Large intestine (tissue), 3 donors: ENCODE measurements around the gene CUX1. TPM values are rescaled to one million over a fixed set of nuclear protein-coding genes. Genes with fewer than 3 reads are reported as not detected.

Experiments
- DNase-seq, 2 donors: peaks; one replicate each; pipeline versions ENCODE4 v3.0.0 to v3.0.0-alpha.2; 2013
- H3K27ac ChIP-seq: one replicate; pipeline ENCODE4 v1.5.1; 2013; ENCODE audit warnings: low read length
- H3K27me3 ChIP-seq: 2 replicates; pipeline ENCODE4 v1.6.1; 2013; ENCODE audit warnings: low read length; ENCODE audit not compliant: control insufficient read depth, insufficient read depth
- H3K36me3 ChIP-seq: 2 replicates; pipeline ENCODE4 v1.6.1; 2013; ENCODE audit warnings: low read length; ENCODE audit not compliant: control insufficient read depth, insufficient read depth
- H3K4me1 ChIP-seq: one replicate; pipeline ENCODE4 v1.6.1; 2013; ENCODE audit warnings: low read length; ENCODE audit not compliant: control insufficient read depth, insufficient read depth
- H3K4me3 ChIP-seq: one replicate; pipeline ENCODE4 v1.5.1; 2013; ENCODE audit warnings: low read length
- H3K9me3 ChIP-seq: one replicate; pipeline ENCODE4 v1.6.1; 2013; ENCODE audit warnings: mild to moderate bottlenecking, low read depth, low read length, moderate library complexity; ENCODE audit not compliant: control insufficient read depth
- WGBS: methylation state at CpG from one replicate; pipeline ENCODE4 v1.1.5; 2013; ENCODE audit warnings: low lambda C conversion rate; ENCODE audit not compliant: insufficient coverage; 5-methylcytosine and 5-hydroxymethylcytosine counted together
- polyA plus RNA-seq: library from polyadenylated mRNA; unstranded; fragments of 120-200 nt; gene quantifications from one replicate; pipeline ENCODE4 v1.2.1, GENCODE V29; 2013

Gene CUX1
- polyA plus RNA-seq, 1 donor: 72.9 TPM

DNA sequence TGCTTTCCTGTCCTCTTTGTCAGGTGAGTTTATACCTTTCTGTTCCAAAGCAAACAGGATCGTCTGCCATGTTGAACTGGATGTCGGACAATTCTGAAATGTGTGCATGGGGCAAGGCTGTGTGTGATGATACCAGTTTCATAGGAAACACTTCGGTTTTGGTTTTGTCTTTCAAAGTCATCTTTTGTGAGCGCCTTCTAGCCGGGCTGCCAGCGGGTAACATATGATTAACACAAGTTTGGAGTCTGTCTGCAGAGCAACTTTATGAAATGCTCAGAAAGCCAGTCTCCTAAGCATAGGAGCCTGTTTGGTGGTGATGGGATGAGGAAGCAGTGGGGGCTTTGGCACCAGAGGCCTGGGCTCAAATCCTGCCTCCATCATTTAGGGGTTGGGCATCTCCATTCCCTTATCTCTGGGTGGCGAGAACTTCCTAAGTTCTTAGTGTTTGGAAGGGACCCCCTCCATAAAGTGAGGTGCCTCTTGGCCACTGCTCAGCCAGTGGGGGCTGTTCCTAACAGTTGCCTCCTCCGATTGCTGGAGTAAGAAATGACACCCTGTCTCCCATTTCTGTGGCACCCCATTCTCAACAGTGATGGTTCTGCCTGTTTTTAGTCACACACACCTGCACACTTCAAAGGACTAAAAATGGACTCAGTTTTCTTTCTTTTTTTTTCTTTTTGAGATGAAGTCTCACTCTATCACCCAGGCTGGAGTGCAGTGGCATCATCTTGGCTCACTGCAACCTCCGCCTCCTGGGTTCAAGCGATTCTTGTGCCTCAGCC lies 36.8 kb downstream of the CUX1 start:
- H3K4me1 ChIP-seq: no peaks in the 10 kb centered on the region
- H3K4me3 ChIP-seq: no peak overlapping the region
- H3K9me3 ChIP-seq: no peaks in the 10 kb centered on the region
- 100% methylated on average over 2 of the region's 10 CpGs for WGBS
- no peak overlapping the region for H3K27ac ChIP-seq
- H3K36me3 ChIP-seq: no peaks in the 10 kb centered on the region
- no peaks in the 10 kb centered on the region for H3K27me3 ChIP-seq
- no peak for DNase-seq

DNA sequence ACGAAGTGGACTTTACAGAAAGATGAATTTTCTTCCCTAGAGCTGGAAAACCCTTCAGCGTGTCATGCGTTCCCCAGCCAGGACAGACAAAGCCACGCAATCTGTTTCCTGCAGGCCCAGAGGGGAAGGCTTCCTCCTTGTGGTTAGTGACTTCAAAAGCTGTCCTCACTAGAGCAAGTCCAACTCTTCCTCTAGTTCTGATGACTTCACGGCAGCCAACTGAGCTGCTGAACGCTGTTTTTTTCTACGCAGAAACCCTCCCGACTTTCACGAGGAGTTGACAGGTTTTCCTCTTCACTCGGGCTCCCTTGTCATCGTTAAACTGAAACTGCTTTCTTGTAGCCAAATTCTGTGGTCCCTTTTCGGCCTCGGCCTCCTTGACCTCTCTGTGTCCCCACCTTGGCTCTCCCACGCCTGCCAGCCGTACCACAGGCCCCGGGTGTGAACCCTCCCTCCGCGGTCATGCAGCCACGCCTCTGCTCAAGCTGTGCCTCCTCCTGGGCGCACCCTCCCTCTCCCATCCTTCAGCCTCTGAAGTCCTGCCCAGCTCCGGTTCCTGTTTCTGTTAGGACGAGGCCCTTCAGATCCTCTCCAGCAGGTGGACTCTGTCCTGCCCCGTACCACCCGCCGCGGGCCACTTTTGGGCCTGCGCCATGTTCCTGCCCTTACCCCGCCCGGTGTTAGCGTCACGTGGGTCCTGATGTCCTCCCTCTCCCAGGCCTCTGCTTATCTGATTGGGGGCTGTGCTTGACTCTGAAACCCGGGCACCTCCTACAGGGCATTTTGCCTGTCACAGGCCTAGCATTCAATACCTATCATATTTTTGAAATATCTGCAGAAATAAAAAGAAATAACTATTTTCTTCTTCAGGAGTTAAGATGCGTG lies 39.3 kb downstream of the CUX1 start:
- no CpG with 5 or more reads among the region's 33 CpGs for WGBS
- Histone ChIP-seq H3K36me3 (no peaks in the 10 kb centered on the region), H3K27ac (peak overlapping the region; percentile 69), H3K4me1 (no peaks in the 10 kb centered on the region), H3K9me3 (no peaks in the 10 kb centered on the region), H3K27me3 (no peaks in the 10 kb centered on the region), H3K4me3 (peak overlapping the region; percentile 8)
- DNase-seq: peak; percentile 81 to 88

DNA sequence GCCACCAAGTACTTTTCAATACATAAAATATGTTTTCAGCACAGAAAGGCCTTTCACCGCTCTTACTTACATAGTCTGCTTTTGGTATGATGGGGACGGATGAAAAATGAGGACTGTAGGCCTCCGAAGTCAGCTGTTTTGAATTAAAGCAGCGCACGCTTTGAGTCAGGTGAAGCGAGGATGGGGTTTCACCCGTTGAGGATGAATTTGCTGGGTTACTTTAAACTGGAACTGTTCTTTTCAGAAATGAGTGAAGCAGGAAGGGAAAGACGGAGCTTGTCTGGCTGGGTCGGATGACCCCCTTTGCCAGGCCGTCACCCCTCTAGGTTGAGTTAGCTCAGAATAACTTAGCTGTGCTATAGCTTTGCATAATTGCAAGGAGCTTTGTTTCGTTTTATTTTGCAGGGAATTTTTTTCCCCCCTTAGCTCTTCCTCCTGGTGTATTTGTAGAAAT lies 40.0 kb downstream of the CUX1 start:
- no peak overlapping the region for H3K4me3 ChIP-seq
- no peak for DNase-seq
- H3K9me3 ChIP-seq: no peaks in the 10 kb centered on the region
- peaks cover 2% of the 10 kb centered on the region for H3K36me3 ChIP-seq
- H3K4me1 ChIP-seq: no peaks in the 10 kb centered on the region
- WGBS: 100% methylated on average over 2 of the region's 11 CpGs
- peak overlapping the region; percentile 69 for H3K27ac ChIP-seq
- no peaks in the 10 kb centered on the region for H3K27me3 ChIP-seq

DNA sequence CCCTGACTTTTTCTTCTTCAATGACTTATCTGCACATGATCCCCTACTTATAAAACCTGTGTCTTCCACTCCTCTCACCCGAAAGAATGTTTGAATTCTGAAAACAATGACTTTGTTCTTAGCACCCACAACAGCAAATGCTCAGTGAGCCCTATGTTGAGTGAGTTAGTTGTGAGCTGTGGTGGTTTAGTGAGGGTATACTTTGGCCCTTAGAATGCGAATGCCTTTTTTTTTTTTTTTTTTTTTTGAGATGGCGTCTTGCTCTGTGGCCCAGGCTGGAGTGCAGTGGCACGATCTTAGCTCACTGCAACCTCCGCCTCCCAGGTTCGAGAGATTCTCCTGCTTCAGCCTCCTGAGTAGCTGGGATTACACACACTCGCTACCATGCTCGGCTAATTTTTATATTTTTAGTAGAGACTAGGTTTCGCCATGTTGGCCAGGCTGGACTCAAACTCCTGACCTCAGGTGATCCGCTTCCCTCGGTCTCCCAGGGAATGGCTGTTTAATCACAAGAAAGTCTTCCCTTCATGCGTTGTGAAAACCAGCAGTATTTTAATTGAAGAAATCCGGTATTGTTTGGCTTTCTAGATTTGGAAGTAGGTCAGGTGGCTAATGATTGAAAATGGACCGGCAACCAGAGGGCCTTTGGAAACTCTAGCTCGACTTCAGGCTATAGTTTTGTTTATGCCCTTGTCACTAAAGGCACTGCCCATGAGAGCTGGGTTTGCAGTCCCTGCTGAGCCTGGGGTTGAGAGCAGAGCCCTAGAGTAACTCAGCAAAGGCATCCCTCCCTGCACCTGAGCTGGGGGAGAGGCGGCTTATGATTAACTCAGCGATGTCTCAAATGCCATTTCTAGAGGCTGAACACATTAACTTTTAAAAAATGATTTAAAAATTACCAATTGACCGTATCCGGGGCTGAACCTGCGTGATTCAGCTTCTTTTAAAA lies 41.3 kb downstream of the CUX1 start:
- no peak for DNase-seq
- no peaks in the 10 kb centered on the region for H3K9me3 ChIP-seq
- H3K4me1 ChIP-seq: no peaks in the 10 kb centered on the region
- WGBS: 81% methylated on average over 4 of the region's 20 CpGs
- H3K27ac ChIP-seq: no peak overlapping the region
- H3K36me3 ChIP-seq: peaks cover 2% of the 10 kb centered on the region
- no peaks in the 10 kb centered on the region for H3K27me3 ChIP-seq
- no peak overlapping the region for H3K4me3 ChIP-seq

DNA sequence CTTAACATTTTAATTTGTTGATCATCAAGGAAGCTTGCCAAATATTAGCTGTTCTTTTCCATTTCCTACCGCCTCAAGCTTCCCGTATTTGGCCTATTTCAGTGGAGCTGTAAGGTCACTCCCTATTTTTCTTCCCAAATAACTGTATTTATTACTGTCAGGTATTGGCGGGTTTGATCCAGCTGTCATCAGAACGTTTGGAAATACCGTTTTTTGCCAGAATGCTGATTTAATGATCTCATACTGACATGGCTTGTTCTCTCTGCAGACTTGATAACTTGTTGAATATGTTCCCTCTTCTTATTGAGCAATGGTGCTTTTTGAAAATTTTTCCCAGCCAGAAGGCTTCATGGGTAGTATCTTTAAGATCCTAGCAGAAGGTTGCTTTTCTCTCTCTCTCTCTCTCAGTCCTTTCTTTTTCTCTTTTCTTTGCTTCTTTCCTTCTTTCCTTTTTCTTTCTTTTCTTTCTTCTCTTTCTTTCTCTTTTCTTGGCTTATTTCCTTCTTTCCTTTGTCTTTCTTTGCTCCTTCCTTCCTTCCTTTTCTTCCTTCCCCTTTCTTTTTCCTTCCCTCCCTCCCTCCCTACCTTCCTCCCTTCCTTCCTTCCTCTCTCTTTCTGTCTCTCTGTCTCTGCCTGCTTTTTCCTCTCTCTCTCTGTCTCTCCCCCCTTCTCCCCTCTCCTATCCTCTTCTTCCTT lies 42.1 kb downstream of the CUX1 start:
- Histone ChIP-seq H3K27me3 (no peaks in the 10 kb centered on the region), H3K9me3 (no peaks in the 10 kb centered on the region), H3K4me1 (no peaks in the 10 kb centered on the region), H3K36me3 (peaks cover 2% of the 10 kb centered on the region), H3K4me3 (no peak overlapping the region), H3K27ac (no peak overlapping the region)
- 58% methylated on average over 4 of the region's 5 CpGs for WGBS
- no peak for DNase-seq

DNA sequence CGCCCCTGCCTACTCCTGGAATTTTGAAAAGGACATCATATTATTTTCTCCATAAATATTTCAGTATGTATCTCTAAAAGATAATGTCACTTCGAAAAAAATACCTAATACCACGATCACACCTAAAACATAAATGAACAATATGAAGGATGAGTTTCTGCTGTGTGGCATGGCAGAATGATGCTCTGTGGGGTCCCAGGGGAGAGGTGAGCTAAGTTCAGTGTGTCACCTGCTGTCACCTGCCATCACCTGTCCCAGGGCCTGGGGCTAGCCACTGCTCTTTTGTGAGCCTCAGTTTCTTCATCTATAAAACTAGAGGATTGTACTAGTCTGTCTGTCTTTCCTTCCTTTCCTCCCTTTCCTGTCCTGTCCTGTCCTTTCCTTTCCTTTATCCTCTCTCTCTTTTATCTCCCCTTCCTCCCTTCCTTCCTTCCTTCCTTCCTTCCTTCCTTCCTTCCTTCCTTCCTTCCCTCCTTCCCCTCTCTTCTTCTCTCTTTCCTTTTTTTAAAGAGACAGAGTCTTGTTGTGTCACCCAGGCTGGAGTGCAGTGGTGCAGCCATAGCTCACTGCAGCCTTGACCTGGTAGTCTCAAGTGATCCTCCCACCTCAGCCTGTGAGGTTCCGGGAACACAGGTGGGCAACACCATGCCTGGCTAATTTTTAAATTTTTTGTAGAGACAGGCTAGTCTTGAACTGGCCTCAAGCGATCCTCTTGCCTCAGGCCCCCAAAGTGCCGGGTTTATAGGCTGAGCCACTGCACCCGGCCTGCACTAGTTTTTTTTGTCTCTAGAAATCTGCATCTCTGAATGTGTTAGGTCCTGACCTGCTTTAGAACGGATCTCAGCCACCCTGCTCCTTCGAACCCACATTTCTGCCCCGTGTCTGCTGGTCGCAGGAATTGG lies 43.1 kb downstream of the CUX1 start:
- no peaks in the 10 kb centered on the region for H3K27me3 ChIP-seq
- no peak for DNase-seq
- H3K9me3 ChIP-seq: no peaks in the 10 kb centered on the region
- peaks cover 2% of the 10 kb centered on the region for H3K36me3 ChIP-seq
- 100% methylated on average over 1 of the region's 11 CpGs for WGBS
- no peak overlapping the region for H3K4me3 ChIP-seq
- H3K27ac ChIP-seq: no peak overlapping the region
- H3K4me1 ChIP-seq: no peaks in the 10 kb centered on the region

DNA sequence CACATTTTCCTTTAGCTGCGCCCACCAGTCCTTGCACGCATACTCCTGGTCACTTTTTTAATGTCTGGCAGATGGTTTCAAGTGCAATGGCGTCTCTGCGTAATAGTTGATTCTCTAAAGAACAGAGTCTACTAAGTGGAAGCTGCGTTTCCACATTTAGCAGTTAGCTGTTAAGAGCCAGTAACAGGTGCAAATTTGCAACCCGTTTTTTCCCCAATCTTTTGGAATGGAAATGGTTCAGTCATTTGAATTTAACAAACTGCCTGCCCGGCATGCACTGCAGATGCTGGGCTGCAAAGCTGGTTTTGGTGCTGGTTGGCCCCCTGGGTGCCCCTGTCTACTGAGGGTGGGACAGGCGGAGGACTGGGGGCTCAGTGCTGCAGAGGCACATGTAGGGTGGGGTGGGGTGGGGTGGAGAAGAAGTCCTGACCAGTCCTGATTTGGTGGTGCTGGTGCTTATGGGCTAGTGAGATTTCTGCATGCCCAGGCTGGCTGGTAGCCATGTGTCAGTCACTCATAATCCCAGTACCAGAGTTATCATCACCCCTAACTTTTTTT lies 43.9 kb downstream of the CUX1 start:
- Histone ChIP-seq H3K27ac (no peak overlapping the region), H3K4me1 (no peaks in the 10 kb centered on the region)
- no CpG with 5 or more reads among the region's 8 CpGs for WGBS

DNA sequence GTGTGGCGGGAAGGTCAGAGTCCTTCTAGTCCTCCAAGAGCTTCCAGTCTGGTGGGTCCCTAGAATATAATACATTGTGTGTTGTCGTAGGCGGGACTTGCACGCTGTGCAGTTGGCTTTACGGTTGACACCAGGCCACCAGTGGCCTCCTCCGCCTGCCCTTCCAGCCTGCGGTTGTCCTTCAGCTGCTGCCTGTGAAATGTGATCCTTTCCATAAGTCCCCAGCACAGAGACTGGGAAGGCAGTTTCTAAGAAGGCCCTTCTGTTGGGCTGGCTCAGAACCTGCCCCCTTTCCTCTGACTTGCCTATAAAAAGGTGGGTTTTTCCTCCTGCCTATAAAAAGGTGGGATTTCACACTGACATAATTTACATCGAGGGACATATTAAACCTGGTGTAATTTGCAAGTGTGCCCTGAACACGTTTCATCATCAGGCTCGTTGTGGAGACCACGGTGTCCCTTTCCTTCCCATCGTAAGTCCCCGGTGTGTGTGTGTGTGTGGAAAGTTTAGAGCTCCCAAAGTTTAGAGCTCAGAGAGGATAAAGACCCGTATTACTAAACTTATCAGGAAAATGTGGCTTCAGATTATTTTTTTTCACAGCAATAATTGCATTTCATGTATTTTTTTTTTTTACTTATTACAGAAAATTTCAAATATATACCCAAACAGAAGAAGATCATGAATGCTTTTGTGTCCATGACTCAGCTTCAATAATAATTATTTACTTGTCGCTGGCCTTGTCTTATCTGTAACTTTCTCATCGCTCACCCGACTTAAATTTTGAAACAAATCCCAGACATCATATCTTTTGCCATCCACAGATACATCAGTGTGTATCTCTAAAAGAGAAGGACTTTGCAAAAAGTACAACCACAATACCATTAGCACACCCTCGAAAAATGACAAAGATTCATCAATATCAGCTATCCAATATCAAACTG lies 45.1 kb downstream of the CUX1 start:
- 94% methylated on average over 3 of the region's 18 CpGs for WGBS

More for the DNA sequence above, 43.9 kb downstream of the CUX1 start:
- no peaks in the 10 kb centered on the region for H3K9me3 ChIP-seq
- peaks cover 5% of the 10 kb centered on the region for H3K36me3 ChIP-seq
- DNase-seq: no peak
- no peaks in the 10 kb centered on the region for H3K27me3 ChIP-seq
- H3K4me3 ChIP-seq: no peak overlapping the region

More for the DNA sequence above, 45.1 kb downstream of the CUX1 start:
- Histone ChIP-seq H3K36me3 (peaks cover 5% of the 10 kb centered on the region), H3K4me3 (no peak overlapping the region), H3K27me3 (no peaks in the 10 kb centered on the region), H3K27ac (no peak overlapping the region), H3K4me1 (no peaks in the 10 kb centered on the region), H3K9me3 (no peaks in the 10 kb centered on the region)
- no peak for DNase-seq
